D721Med (cell line): ENCODE results near the gene COX6A1.

Experiments
- DNase-seq: peaks from one replicate; pipeline ENCODE4 v3.0.0; 2011; ENCODE audit warnings: low spot score; ENCODE audit not compliant: insufficient read length
- FAIRE-seq: peaks from 2 replicates; lab custom pipeline; 2011; peaks lifted over from hg19 to GRCh38; lab: Jason Lieb, UNC
- CTCF ChIP-seq: IDR thresholded peaks from 2 replicates; pipeline ENCODE4 v1.5.1; 2012; ENCODE audit warnings: mild to moderate bottlenecking, control low read depth; ENCODE audit not compliant: insufficient read depth; ENCODE audit errors: missing control alignments

Gene COX6A1

GRCh38 chr12:120413901-120414695 is 23.8 kb upstream of the COX6A1 start:
- FAIRE-seq (no peak), DNase-seq (no peak)
- no peak for TF ChIP-seq CTCF

- no peak for DNase-seq
- TF ChIP-seq CTCF: no peak
- FAIRE-seq: no peak
Measured at GRCh38 chr12:120416490-120417216, 21.3 kb upstream of the COX6A1 start.

GRCh38 chr12:120417917-120418580 is 19.9 kb upstream of the COX6A1 start:
- FAIRE-seq: no peak
- DNase-seq: no peak
- no peak for TF ChIP-seq CTCF

- DNase-seq (no peak), FAIRE-seq (no peak)
- TF ChIP-seq CTCF: no peak
Measured at GRCh38 chr12:120421701-120422100, 16.2 kb upstream of the COX6A1 start.

GRCh38 chr12:120422892-120423456 is 14.9 kb upstream of the COX6A1 start:
- no peak for TF ChIP-seq CTCF
- no peak for FAIRE-seq
- DNase-seq: no peak

- FAIRE-seq: no peak
- no peak for TF ChIP-seq CTCF
- DNase-seq: no peak
Measured at GRCh38 chr12:120425797-120426196, 12.1 kb upstream of the COX6A1 start.
